HEK293T (cell line): ENCODE results near the gene ALX1.

ENCODE experiments used
- CTCF ChIA-PET: fragments of 350-600 bp; formaldehyde crosslinking; extraction: SDS; loops from one replicate; lab custom pipeline; 2021; ENCODE audit warnings: antibody characterized with exemption, inconsistent platforms; lab: Yijun Ruan, JAX
- POLR2A ChIA-PET: fragments of 350-600 bp; formaldehyde crosslinking; extraction: SDS; loops from one replicate; lab custom pipeline; 2020; ENCODE audit warnings: antibody characterized with exemption, inconsistent platforms; lab: Yijun Ruan, JAX
- DNase-seq: peaks from one replicate; pipeline ENCODE4 v3.0.0; 2012; ENCODE audit warnings: mixed read lengths; ENCODE audit errors: extremely low spot score
- ARNT ChIP-seq: fragments of 450-650 bp; IDR thresholded peaks from 2 replicates; pipeline ENCODE4 v1.6.1; 2017; ENCODE audit warnings: mild to moderate bottlenecking
- BHLHE40 ChIP-seq: fragments of 450-650 bp; IDR thresholded peaks from 2 replicates; pipeline ENCODE4 v1.6.1; 2016; ENCODE audit warnings: mild to moderate bottlenecking, moderate library complexity, borderline replicate concordance
- CTBP1 ChIP-seq: fragments of 450-650 bp; IDR thresholded peaks from 2 replicates; pipeline ENCODE4 v1.6.1; 2016; ENCODE audit warnings: borderline replicate concordance
- ELF4 ChIP-seq: fragments of 450-650 bp; IDR thresholded peaks from 2 replicates; pipeline ENCODE4 v1.6.1; 2017; ENCODE audit warnings: antibody characterized with exemption
- FOXA1 ChIP-seq: fragments of 450-650 bp; IDR thresholded peaks from 2 replicates; pipeline ENCODE4 v1.6.1; 2016; ENCODE audit warnings: mild to moderate bottlenecking
- FOXK2 ChIP-seq: fragments of 450-650 bp; IDR thresholded peaks from 2 replicates; pipeline ENCODE4 v1.6.1; 2016; ENCODE audit warnings: mild to moderate bottlenecking
- FOXM1 ChIP-seq: fragments of 450-650 bp; IDR thresholded peaks from 2 replicates; pipeline ENCODE4 v1.6.1; 2017; ENCODE audit warnings: mild to moderate bottlenecking, borderline replicate concordance
- HDGF ChIP-seq: fragments of 450-650 bp; IDR thresholded peaks from 2 replicates; pipeline ENCODE4 v1.6.1; 2017; ENCODE audit warnings: antibody characterized with exemption, borderline replicate concordance
- L3MBTL2 ChIP-seq: fragments of 450-650 bp; conservative IDR thresholded peaks from 2 replicates; pipeline ENCODE4 v1.6.1; 2016; ENCODE audit warnings: mild to moderate bottlenecking
- LEF1 ChIP-seq: fragments of 450-650 bp; IDR thresholded peaks from 2 replicates; pipeline ENCODE4 v1.6.1; 2017; ENCODE audit warnings: mild to moderate bottlenecking, borderline replicate concordance
- NFRKB ChIP-seq: fragments of 450-650 bp; IDR thresholded peaks from 2 replicates; pipeline ENCODE4 v1.6.1; 2016; ENCODE audit warnings: mild to moderate bottlenecking, moderate library complexity
- SP1 ChIP-seq: fragments of 450-650 bp; IDR thresholded peaks from 2 replicates; pipeline ENCODE4 v1.6.1; 2017
- SUZ12 ChIP-seq: fragments of 450-650 bp; IDR thresholded peaks from 2 replicates; pipeline ENCODE4 v1.6.1; 2016; ENCODE audit warnings: mild to moderate bottlenecking
- TARDBP ChIP-seq: fragments of 450-650 bp; IDR thresholded peaks from 2 replicates; pipeline ENCODE4 v1.6.1; 2016
- ZNF384 ChIP-seq: fragments of 450-650 bp; IDR thresholded peaks from 2 replicates; pipeline ENCODE4 v1.6.1; 2016
- TF ChIP-seq, protein P1 (sequence below): fragments of 450-650 bp; IDR thresholded peaks from 2 replicates; pipeline ENCODE4 v1.6.1; 2016

ALX1 gene

DNA sequence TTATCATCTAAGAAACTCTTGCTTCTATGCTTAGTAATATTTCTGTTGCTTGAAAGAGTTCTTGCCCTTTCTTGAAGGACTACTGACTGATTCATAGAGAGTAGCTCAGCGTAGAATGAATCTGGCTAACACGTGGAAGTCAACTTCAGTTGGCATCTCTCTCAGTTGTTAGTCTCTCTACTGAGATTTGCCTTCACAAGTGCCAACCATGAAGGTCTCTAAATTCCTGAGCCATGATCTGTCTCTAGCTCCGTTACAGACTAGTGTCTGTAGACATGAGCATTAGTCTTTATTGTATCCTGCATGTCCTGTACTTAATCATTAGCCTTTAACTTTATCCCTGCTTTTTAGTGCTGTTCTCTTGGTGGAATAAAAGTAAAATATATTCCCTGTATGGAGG, 19.1 kb upstream of the ALX1 start:
- ChIA-PET POLR2A (no interaction called here), CTCF (interaction anchor here (0.7 kb wide), 1 partner anchor 607 kb away, joined by 3 read pairs; no protein-coding TSS in a partner anchor)
- TF ChIP-seq, protein P1, sequence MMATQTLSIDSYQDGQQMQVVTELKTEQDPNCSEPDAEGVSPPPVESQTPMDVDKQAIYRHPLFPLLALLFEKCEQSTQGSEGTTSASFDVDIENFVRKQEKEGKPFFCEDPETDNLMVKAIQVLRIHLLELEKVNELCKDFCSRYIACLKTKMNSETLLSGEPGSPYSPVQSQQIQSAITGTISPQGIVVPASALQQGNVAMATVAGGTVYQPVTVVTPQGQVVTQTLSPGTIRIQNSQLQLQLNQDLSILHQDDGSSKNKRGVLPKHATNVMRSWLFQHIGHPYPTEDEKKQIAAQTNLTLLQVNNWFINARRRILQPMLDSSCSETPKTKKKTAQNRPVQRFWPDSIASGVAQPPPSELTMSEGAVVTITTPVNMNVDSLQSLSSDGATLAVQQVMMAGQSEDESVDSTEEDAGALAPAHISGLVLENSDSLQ = no peak
- no peak for TF ChIP-seq LEF1
- no peak for TF ChIP-seq FOXM1
- no peak for TF ChIP-seq FOXK2
- TF ChIP-seq TARDBP = no peak
- TF ChIP-seq BHLHE40 = no peak
- no peak for TF ChIP-seq SP1
- no peak for TF ChIP-seq L3MBTL2
- TF ChIP-seq SUZ12 = no peak
- TF ChIP-seq NFRKB = no peak
- TF ChIP-seq ARNT = no peak
- no peak for TF ChIP-seq FOXA1
- no peak for TF ChIP-seq HDGF
- DNase-seq = no peak

DNA sequence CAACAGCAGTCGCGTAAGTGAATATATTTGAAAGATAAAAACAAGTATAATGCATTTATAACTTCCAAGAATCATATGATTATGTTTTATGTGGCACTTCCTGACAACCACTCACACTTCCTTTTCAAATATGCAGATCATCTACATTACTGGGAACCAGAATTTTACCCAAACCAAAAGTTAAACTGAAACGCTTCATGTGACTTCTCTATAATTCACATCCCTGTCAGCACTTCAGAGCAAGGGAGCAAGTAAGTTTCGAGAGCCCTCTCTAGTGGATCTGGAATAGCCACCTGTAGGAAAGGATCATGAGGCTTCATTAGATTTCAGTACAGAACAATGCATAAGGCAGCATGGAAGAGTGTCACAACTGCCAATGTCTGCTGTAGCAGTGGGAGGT, 13.7 kb upstream of the ALX1 start:
- CTCF ChIA-PET = no interaction called here
- TF ChIP-seq SUZ12 = no peak
- no peak for TF ChIP-seq BHLHE40
- TF ChIP-seq FOXA1 = no peak
- TF ChIP-seq TARDBP = no peak
- no peak for TF ChIP-seq ELF4
- no peak for TF ChIP-seq LEF1
- no peak for TF ChIP-seq HDGF
- no peak for TF ChIP-seq ZNF384
- TF ChIP-seq FOXM1 = no peak
- no peak for TF ChIP-seq ARNT
- no peak for DNase-seq
- POLR2A ChIA-PET = no interaction called here

DNA sequence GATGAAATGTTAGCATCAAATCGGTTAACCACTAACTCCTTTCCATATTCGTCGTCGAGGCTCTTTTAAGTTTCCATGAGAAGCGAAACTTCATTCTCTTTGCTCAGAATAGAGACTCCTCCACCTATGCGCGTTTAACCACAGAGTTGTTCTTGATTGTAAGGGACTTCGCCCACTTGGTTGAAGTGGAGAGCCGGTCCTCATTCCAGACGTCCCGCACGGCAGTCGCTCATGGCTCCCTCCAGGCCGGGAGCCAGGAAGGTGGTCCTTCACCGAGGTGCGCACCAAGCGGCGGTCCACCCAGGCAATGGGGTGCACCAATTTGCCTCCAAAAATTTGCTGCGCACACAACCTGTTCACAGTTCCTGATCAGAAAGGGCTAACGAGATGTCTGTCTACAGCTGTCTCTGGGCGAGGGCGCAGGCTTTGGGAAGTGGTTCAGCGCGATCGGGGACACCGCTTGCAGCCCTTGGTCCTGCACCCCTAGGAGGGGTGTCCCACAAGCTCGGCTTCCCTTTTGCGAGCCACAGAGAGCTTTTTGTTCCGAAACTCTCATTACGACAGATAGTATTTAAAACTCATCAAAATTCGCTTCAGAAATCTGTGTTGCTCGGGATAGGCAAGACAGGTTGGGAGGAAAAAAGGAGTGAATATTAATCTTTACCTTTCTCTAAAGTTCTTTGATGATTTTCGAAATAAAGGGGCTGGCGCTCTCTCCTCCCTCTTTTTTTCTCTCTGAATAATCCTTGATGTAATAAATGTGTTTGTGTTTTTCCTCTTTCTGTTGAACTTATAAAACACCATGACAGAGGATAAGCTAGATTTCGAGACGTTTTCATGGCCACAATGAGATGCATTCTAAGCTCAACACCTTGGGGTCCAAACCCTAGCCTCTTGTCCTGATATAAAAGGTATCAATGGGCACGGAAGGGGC, 6.4 kb upstream of the ALX1 start:
- CTCF ChIA-PET = no interaction called here
- TF ChIP-seq L3MBTL2 (no peak), SUZ12 (no peak), NFRKB (no peak), SP1 (no peak), ZNF384 (no peak), ARNT (no peak), FOXM1 (no peak), TARDBP (no peak), HDGF (no peak), LEF1 (no peak), CTBP1 (no peak), BHLHE40 (no peak), FOXK2 (no peak), ELF4 (no peak), FOXA1 (no peak)
- TF ChIP-seq, protein P1 = no peak
- POLR2A ChIA-PET = no interaction called here
- no peak for DNase-seq

DNA sequence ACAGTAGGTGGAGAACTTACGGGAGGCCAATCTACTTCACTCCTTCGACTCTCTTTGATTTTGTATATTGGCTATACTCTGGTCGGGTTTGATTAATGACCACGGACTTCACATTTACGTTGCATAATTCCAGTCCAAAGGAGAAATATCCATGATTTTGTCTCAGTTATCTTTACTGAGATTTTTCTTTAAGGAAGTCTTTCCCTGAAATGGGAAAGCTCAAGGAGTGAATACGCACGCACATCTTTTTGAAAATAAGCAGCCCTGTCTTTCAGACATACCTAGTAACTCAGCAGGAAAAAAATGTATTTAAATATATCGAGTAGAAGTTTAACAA, 5.7 kb upstream of the ALX1 start:
- TF ChIP-seq TARDBP = no peak
- no peak for TF ChIP-seq NFRKB
- TF ChIP-seq FOXK2 = no peak
- no peak for TF ChIP-seq ELF4
- POLR2A ChIA-PET = no interaction called here
- CTCF ChIA-PET = no interaction called here
- no peak for DNase-seq

DNA sequence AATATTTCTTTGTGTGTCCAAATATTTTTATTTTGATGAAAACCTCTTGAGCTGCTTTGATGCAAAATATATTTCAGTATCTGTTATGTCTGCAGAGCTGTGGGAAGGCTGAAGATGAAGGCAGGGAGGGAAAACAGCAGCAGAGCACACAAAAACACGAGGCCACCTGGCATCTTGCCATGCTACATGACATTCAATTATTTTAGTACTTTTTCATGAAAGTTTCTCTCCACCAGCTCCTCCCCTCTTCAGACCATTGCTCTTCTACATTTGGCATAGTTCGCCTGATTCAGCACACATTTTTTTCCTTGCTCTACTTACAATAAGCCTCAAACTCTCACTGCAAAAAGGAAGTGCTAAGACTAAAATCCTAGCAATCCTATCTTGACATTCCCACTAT, 4.6 kb upstream of the ALX1 start:
- DNase-seq = no peak
- TF ChIP-seq L3MBTL2 (no peak), FOXA1 (no peak), ELF4 (no peak), NFRKB (no peak), FOXM1 (no peak), FOXK2 (no peak), ARNT (no peak), ZNF384 (no peak), SP1 (no peak), BHLHE40 (no peak), SUZ12 (no peak), HDGF (no peak), TARDBP (no peak), CTBP1 (no peak), LEF1 (no peak)
- TF ChIP-seq, protein P1 = no peak
- ChIA-PET CTCF (interaction anchor here (1.1 kb wide), 1 partner anchor 10 kb away, joined by 3 read pairs; no protein-coding TSS in a partner anchor), POLR2A (no interaction called here)

DNA sequence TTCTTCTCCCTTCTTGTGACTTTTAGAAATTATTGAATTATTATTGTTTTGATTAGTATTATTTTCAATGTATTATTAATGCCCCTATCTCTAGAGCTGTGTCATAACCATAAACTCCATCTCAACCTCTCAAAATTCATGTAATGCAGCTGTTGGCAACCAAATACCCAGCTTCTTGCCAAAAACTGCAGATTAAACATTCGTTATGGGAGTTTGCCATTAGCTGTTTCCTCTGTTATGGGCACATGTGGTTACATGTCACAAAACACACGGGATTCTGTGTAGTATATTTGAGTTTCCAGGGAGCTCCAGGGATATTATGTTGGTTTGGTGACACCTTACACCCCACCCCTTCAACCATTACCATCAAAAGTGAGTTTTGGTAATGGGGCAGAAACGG, 2.8 kb upstream of the ALX1 start:
- no peak for DNase-seq
- POLR2A ChIA-PET = no interaction called here
- CTCF ChIA-PET = no interaction called here
- TF ChIP-seq L3MBTL2 = no peak
- no peak for TF ChIP-seq ZNF384
- no peak for TF ChIP-seq FOXK2
- TF ChIP-seq FOXM1 = no peak
- TF ChIP-seq, protein P1 = no peak
- TF ChIP-seq FOXA1 = no peak
- no peak for TF ChIP-seq CTBP1
- TF ChIP-seq SP1 = no peak
- no peak for TF ChIP-seq NFRKB
- TF ChIP-seq TARDBP = no peak
- TF ChIP-seq SUZ12 = no peak
- no peak for TF ChIP-seq ELF4
- no peak for TF ChIP-seq ARNT
- no peak for TF ChIP-seq BHLHE40
- no peak for TF ChIP-seq HDGF
- TF ChIP-seq LEF1 = no peak
